GM19395 (cell line): ENCODE data around the gene LZTS2.

ENCODE experiments used
- ATAC-seq: cut with Tn5 transposase; IDR thresholded peaks from one replicate; pipeline ENCODE4 v1.9.1; 2021; ENCODE audit warnings: mild to moderate bottlenecking, moderate library complexity; ENCODE audit not compliant: unreplicated experiment

Gene LZTS2

DNA sequence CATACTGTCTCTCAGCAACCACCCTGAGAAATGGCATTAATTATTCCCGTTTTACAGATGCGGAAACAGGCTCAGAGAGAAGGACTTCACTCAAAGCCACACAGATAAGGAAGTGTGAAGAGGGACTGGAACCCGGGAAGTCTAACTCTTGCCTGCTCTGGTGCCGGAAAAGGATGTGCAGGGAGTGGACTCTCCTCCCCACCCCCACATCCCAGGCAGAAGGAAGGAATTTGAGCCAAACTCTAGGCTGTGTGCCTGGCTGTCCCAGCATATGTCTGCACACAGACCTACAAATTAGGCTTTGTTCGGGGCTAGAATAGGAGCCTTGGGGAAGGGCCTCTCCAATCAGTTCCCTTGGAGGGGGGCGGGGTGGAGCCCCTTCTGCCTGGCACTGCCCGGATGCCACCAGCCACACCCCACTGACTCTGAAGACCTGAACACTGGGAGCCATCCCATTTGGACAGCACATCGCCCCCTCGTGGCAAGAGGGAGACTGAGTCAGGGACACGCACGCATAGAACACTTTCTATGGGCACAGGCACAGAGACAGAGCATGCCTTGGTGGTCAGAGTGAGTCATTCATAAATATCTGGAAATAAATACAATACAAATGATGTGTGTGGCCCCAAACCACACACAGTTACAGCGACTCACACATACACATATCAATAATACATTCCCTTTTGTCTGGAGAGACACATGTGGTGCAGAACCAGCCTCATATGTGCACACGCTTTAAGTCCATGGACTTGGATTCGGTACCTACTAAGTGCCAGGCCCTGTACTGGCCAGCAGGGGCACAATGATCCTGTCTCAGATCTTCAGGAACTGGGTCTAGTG is 13.1 kb downstream of the LZTS2 start:
- ATAC-seq, result no peak

- no peak for ATAC-seq
These were observed 13.8 kb downstream of the LZTS2 start for GRCh38 chr10:101013365-101013825.

GRCh38 chr10:101014230-101014884 is 14.7 kb downstream of the LZTS2 start:
- ATAC-seq, result no peak

- no peak for ATAC-seq
These were observed 15.5 kb downstream of the LZTS2 start for GRCh38 chr10:101014966-101015581.

GRCh38 chr10:101015582-101015973 is 16.0 kb downstream of the LZTS2 start:
- no peak for ATAC-seq

GRCh38 chr10:101016814-101017213 is 17.2 kb downstream of the LZTS2 start:
- no peak for ATAC-seq

- ATAC-seq, result no peak
These were observed 18.6 kb downstream of the LZTS2 start for GRCh38 chr10:101018118-101018599.

GRCh38 chr10:101018600-101019439 is 19.2 kb downstream of the LZTS2 start:
- no peak for ATAC-seq

GRCh38 chr10:101019440-101019703 is 19.8 kb downstream of the LZTS2 start:
- no peak for ATAC-seq

- no peak for ATAC-seq
These were observed 20.9 kb downstream of the LZTS2 start for GRCh38 chr10:101020427-101021075.

DNA sequence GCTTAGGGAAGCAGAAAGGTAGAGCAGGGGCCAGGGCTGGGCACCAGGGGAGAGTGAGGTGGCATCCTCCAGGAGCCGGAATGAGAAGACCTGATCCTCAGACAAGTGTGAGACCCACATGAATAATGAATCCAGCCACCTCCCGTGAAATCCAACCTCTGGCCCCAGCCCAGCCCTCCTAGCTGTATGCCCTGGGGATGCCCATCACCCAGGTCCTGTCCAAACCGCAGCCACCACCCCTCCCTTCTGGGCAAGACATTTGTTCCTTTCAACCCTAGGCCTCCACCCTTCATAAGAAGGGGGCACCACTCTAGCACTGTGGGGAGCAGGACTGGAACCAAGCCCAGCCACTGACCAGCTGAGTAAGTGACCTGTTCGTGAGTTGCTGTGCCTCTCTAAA is 21.6 kb downstream of the LZTS2 start:
- no peak for ATAC-seq

- no peak for ATAC-seq
These were observed 22.2 kb downstream of the LZTS2 start for GRCh38 chr10:101021692-101022251.

DNA sequence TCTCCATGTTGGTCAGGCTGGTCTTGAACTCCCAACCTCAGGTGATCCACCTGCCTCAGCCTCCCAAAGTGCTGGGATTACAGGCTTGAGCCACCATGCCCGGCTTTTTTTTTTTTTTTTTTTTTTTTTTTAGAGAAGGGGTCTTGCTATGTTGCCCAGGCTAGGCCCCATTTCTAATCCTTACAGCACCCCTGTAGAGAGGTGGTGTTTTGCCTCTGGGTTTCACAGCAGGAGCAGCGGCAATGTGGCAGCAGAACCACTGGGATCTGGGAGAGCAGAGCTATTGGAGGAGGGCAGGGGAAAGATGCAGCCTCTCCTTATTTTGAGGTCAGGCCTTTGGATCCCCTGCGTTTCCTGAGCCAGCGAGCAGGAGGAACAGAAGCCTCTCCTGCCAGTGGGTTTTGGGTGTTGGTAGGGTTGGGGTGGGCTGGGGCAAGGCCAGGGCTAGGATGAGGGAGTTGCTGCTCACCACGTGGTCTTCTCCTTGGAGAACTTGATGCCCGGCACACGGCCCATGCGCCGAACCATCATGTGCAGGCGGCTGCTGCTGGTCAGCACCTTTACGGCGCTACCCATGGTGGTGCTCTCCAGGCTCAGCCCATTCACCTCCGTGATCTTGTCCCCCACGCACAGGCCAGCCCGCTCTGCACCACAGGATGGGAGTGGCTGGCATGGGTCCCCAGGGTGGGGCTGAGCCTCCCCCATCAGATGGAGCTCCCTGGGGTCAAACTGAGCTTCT is 23.5 kb downstream of the LZTS2 start:
- ATAC-seq, result no peak

DNA sequence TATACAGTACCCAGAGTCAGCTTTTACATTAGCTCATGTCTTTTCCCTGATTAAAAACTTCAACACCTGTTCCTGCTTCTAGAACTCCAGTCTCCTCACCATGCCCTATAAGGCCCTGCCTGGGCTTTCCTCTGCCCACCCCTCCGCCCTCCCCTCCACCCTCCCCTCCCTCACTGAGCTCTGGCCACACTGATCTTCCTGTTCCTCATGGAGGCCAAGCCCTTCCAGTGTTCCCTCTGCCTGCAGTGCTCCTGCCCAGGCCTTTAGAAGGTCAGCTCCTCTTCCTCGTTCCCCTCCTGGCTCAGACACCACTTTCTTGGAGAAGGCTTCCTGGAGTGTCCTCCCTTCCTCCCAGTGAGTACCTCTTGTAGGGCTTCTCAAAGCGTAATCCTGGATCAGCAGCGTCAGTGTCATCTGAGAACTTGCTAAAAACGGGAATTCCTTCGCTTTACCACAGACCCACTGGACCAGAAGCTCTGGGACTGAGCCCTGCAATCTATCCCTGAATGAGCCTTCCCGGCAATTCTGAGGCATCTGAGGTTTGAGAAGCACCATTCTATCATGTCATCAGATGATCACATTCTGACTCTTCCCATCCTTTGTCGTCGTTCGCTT is 27.6 kb downstream of the LZTS2 start:
- ATAC-seq, result no peak

DNA sequence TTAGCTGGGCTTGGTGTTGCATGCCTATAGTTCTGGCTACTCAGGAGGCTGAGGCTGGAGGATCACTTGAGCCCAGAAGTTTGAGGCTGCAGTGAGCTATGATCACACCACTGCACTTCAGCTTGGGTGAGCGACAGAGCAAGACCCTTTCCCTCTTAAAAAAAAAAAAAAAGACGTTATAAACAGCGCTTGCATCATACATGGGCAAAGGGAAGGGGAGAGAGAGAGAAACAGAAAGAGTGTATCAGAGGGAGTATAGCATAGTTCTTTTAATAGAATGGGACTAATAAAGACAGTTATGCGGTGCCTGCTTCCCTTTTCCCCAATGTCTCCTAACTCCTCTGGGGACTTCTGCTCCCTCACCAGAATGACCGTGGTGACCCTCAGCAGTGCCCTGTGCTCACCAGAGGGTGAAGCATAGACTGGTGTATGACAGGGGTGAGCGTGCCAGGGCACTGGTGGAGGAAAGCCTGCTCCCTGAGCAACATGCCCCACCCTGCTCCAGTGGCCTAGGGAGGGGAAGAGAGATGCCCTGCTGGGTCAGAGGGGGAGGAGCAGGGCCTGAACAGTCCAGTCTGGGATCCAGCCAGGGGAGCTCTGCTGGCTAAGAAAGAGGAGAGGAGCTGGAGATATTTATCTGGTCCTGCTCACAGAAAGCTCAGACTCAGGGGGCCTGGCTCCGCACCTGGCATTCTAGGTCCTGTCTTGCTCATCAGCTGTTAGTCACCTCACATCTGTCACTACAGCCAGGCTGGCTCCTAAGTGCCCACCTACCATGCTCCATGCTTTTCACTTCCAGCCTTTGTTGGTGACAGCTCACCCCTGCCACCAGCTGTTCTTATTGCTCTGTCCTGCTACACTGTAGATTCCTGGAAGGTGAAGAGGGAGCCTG is 29.1 kb downstream of the LZTS2 start:
- no peak for ATAC-seq

DNA sequence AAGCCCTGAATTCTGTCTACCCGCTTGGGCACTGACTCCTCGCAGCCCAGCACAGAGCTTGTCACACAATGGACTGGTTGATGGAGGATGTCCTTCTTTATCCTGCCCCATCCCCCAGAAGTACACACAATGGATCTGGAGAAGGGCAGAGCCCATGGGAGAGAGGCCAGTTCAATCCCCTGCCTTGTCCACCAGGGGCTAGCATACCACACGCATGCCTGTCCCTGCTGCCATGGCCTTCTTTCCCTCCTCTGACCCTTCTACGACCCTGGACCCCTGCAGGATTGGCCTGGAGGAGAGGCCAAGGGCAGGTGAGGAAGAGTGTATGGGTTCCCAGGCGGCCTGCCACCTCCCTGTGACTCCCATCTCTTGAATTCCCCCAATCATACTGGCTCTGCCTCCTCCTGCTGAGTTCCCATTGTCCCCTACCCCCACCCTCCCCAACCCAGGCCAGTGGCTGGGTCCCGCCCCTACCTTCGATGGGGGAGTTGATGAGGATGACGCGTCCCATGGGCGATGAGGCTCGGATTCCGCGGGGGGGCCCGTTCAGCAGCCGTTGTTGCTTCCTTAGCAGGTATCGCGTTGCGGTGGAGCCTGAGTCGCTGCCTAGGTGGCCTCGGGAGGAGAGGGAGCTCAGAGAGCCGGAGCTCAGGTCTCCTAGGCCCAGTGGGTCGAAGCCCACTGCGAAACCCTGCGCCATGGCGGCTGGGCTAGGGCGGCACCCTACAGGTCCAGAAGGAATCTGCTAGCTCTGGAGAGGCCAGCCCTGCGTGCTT is 30.1 kb downstream of the LZTS2 start:
- no peak for ATAC-seq

DNA sequence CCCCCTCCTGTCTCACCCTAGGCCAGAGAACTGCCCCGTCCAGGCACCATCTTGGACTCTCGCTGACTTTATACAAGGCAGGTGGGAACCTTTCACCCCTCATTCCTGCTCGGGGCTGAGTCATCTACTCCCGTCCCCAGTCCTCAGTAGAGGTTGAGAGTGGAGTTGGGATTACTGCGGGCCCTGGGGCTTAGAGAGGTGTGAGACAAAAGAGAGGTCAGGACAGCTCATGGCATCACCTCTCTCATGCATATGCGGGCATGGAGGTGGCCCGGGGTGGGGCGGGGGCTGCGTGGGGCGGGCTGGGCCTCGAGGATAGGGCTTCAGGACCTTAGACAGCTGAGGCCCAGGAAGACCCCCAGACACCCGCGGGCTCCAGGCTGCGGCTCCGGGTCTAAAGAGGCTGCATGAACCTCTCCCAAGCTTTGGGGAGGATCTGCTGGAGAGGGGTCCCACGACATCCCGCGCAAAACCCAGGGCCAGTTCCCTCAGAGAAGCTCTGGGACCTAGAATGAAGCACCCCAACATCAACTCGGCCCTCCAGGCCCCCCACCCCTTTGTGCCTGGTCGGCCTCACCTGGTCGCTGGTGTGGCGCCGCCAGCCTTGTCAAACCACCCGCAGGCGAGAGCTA is 31.0 kb downstream of the LZTS2 start:
- no peak for ATAC-seq
